ENCODE results near the gene FAM50B. TPM values are rescaled to one million over a fixed set of nuclear protein-coding genes. Genes with fewer than 3 reads are reported as not detected.

The FAM50B gene
- total and polyA plus RNA-seq, 2 donors: 5.2 to 20.6 TPM

- no peak overlapping the region for H3K4me3 ChIP-seq (ENCODE audit: low read depth, low read length)
- no peaks in the 10 kb centered on the region for H3K4me1 ChIP-seq (ENCODE audit: insufficient read depth)
- 58% methylated on average over 6 of the region's 6 CpGs for WGBS
- H3K36me3 ChIP-seq (ENCODE audit: insufficient read depth): no peaks in the 10 kb centered on the region
- no peak overlapping the region for H3K27ac ChIP-seq (ENCODE audit: low read depth)
- no peak for DNase-seq (ENCODE audit: extremely low spot score)
Measured at GRCh38 chr6:3878048-3878666, 29.0 kb downstream of the FAM50B start.

GRCh38 chr6:3879194-3879952, 30.2 kb downstream of the FAM50B start:
- H3K4me3 ChIP-seq (ENCODE audit: low read depth, low read length): no peak overlapping the region
- DNase-seq (ENCODE audit: extremely low spot score): no peak
- WGBS: 93% methylated on average over 25 of the region's 25 CpGs
- no peaks in the 10 kb centered on the region for H3K36me3 ChIP-seq (ENCODE audit: insufficient read depth)
- H3K4me1 ChIP-seq (ENCODE audit: insufficient read depth): no peaks in the 10 kb centered on the region
- H3K27ac ChIP-seq (ENCODE audit: low read depth): no peak overlapping the region

- whole genome bisulfite sequencing: 86% methylated on average over 13 of the region's 13 CpGs
- DNase-seq (ENCODE audit: extremely low spot score): no peak
- H3K36me3 ChIP-seq (ENCODE audit: insufficient read depth): no peaks in the 10 kb centered on the region
- no peaks in the 10 kb centered on the region for H3K4me1 ChIP-seq (ENCODE audit: insufficient read depth)
- no peak overlapping the region for H3K4me3 ChIP-seq (ENCODE audit: low read depth, low read length)
- H3K27ac ChIP-seq (ENCODE audit: low read depth): no peak overlapping the region
Measured at GRCh38 chr6:3881711-3882421, 32.7 kb downstream of the FAM50B start.

GRCh38 chr6:3882431-3882830, 33.3 kb downstream of the FAM50B start:
- no peak for DNase-seq (ENCODE audit: extremely low spot score)
- Histone ChIP-seq H3K4me1 (ENCODE audit: insufficient read depth) (no peaks in the 10 kb centered on the region), H3K4me3 (ENCODE audit: low read depth, low read length) (no peak overlapping the region), H3K27ac (ENCODE audit: low read depth) (no peak overlapping the region), H3K36me3 (ENCODE audit: insufficient read depth) (no peaks in the 10 kb centered on the region)
- whole genome bisulfite sequencing: 81% methylated on average over 3 of the region's 3 CpGs

- Histone ChIP-seq H3K36me3 (ENCODE audit: insufficient read depth) (no peaks in the 10 kb centered on the region), H3K4me1 (ENCODE audit: insufficient read depth) (no peaks in the 10 kb centered on the region), H3K27ac (ENCODE audit: low read depth) (no peak overlapping the region), H3K4me3 (ENCODE audit: low read depth, low read length) (no peak overlapping the region)
- DNase-seq (ENCODE audit: extremely low spot score): no peak
- WGBS: 64% methylated on average over 5 of the region's 5 CpGs
Measured at GRCh38 chr6:3882866-3883265, 33.7 kb downstream of the FAM50B start.

- Histone ChIP-seq H3K4me3 (ENCODE audit: low read depth, low read length) (no peak overlapping the region), H3K27ac (ENCODE audit: low read depth) (no peak overlapping the region), H3K4me1 (ENCODE audit: insufficient read depth) (no peaks in the 10 kb centered on the region), H3K36me3 (ENCODE audit: insufficient read depth) (no peaks in the 10 kb centered on the region)
- DNase-seq (ENCODE audit: extremely low spot score): peak; percentile 29
- 48% methylated on average over 6 of the region's 6 CpGs for WGBS
Measured at GRCh38 chr6:3884007-3884745, 35.0 kb downstream of the FAM50B start.

- no peak overlapping the region for H3K4me3 ChIP-seq (ENCODE audit: low read depth, low read length)
- H3K27ac ChIP-seq (ENCODE audit: low read depth): no peak overlapping the region
- WGBS: 95% methylated on average over 9 of the region's 9 CpGs
- no peaks in the 10 kb centered on the region for H3K36me3 ChIP-seq (ENCODE audit: insufficient read depth)
- no peak for DNase-seq (ENCODE audit: extremely low spot score)
- no peaks in the 10 kb centered on the region for H3K4me1 ChIP-seq (ENCODE audit: insufficient read depth)
Measured at GRCh38 chr6:3885262-3886036, 36.3 kb downstream of the FAM50B start.

- H3K4me1 ChIP-seq (ENCODE audit: insufficient read depth): no peaks in the 10 kb centered on the region
Measured at GRCh38 chr6:3887150-3887700, 38.1 kb downstream of the FAM50B start.

GRCh38 chr6:3888153-3888957, 39.2 kb downstream of the FAM50B start:
- 83% methylated on average over 15 of the region's 15 CpGs for WGBS
- no peak for DNase-seq (ENCODE audit: extremely low spot score)

More at GRCh38 chr6:3887150-3887700, 38.1 kb downstream of the FAM50B start:
- no peak overlapping the region for H3K27ac ChIP-seq (ENCODE audit: low read depth)
- 60% methylated on average over 9 of the region's 9 CpGs for WGBS
- no peak overlapping the region for H3K4me3 ChIP-seq (ENCODE audit: low read depth, low read length)
- DNase-seq (ENCODE audit: extremely low spot score): no peak
- no peaks in the 10 kb centered on the region for H3K36me3 ChIP-seq (ENCODE audit: insufficient read depth)

GRCh38 chr6:3890047-3890446, 40.9 kb downstream of the FAM50B start:
- DNase-seq (ENCODE audit: extremely low spot score): no peak
- 85% methylated on average over 9 of the region's 9 CpGs for WGBS
- Histone ChIP-seq H3K4me3 (ENCODE audit: low read depth, low read length) (no peak overlapping the region), H3K27ac (ENCODE audit: low read depth) (no peak overlapping the region), H3K36me3 (ENCODE audit: insufficient read depth) (no peaks in the 10 kb centered on the region), H3K4me1 (ENCODE audit: insufficient read depth) (no peaks in the 10 kb centered on the region)

More at GRCh38 chr6:3888153-3888957, 39.2 kb downstream of the FAM50B start:
- Histone ChIP-seq H3K27ac (ENCODE audit: low read depth) (no peak overlapping the region), H3K4me1 (ENCODE audit: insufficient read depth) (no peaks in the 10 kb centered on the region), H3K4me3 (ENCODE audit: low read depth, low read length) (no peak overlapping the region), H3K36me3 (ENCODE audit: insufficient read depth) (no peaks in the 10 kb centered on the region)

GRCh38 chr6:3891883-3892282, 42.7 kb downstream of the FAM50B start:
- Histone ChIP-seq H3K36me3 (ENCODE audit: insufficient read depth) (no peaks in the 10 kb centered on the region), H3K27ac (ENCODE audit: low read depth) (no peak overlapping the region), H3K4me1 (ENCODE audit: insufficient read depth) (no peaks in the 10 kb centered on the region), H3K4me3 (ENCODE audit: low read depth, low read length) (no peak overlapping the region)
- WGBS: 93% methylated on average over 3 of the region's 3 CpGs
- no peak for DNase-seq (ENCODE audit: extremely low spot score)

GRCh38 chr6:3892603-3893002, 43.4 kb downstream of the FAM50B start:
- no peak overlapping the region for H3K4me3 ChIP-seq (ENCODE audit: low read depth, low read length)
- no peaks in the 10 kb centered on the region for H3K4me1 ChIP-seq (ENCODE audit: insufficient read depth)
- H3K36me3 ChIP-seq (ENCODE audit: insufficient read depth): no peaks in the 10 kb centered on the region
- no peak overlapping the region for H3K27ac ChIP-seq (ENCODE audit: low read depth)
- DNase-seq (ENCODE audit: extremely low spot score): no peak
- WGBS: 82% methylated on average over 6 of the region's 6 CpGs

Data from urinary bladder (tissue), 4 donors.